Measurements from ENCODE around the gene SRD5A1. TPM values are rescaled to one million over a fixed set of nuclear protein-coding genes. Genes with fewer than 3 reads are reported as not detected.

Gene SRD5A1
- total RNA-seq, 1 donor from 2014 or later = 37.4 TPM

GRCh38 chr5:6678385-6678784 is 45.1 kb downstream of the SRD5A1 start:
- no peak for DNase-seq (ENCODE audit: low read depth)
- Histone ChIP-seq H3K4me3 (ENCODE audit: low read depth, low read length) (no peak overlapping the region), H3K36me3 (ENCODE audit: control insufficient read depth, insufficient read depth, low read length) (no peaks in the 10 kb centered on the region), H3K27me3 (ENCODE audit: control insufficient read depth, insufficient read depth, low read length) (no peaks in the 10 kb centered on the region)
- TF ChIP-seq CTCF (IDR thresholded peaks at IDR 0.05; ENCODE audit: insufficient read depth, low read length, poor library complexity, severe bottlenecking) = no peak

GRCh38 chr5:6680922-6681321 is 47.7 kb downstream of the SRD5A1 start:
- H3K4me3 ChIP-seq (ENCODE audit: low read depth, low read length) = no peak overlapping the region
- H3K27me3 ChIP-seq (ENCODE audit: control insufficient read depth, insufficient read depth, low read length) = no peaks in the 10 kb centered on the region
- no peak for DNase-seq (ENCODE audit: low read depth)
- no peak for TF ChIP-seq CTCF (IDR thresholded peaks at IDR 0.05; ENCODE audit: insufficient read depth, low read length, poor library complexity, severe bottlenecking)
- H3K36me3 ChIP-seq (ENCODE audit: control insufficient read depth, insufficient read depth, low read length) = no peaks in the 10 kb centered on the region

GRCh38 chr5:6681682-6682081 is 48.4 kb downstream of the SRD5A1 start:
- H3K4me3 ChIP-seq (ENCODE audit: low read depth, low read length) = no peak overlapping the region
- TF ChIP-seq CTCF (IDR thresholded peaks at IDR 0.05; ENCODE audit: insufficient read depth, low read length, poor library complexity, severe bottlenecking) = no peak
- no peak for DNase-seq (ENCODE audit: low read depth)
- H3K36me3 ChIP-seq (ENCODE audit: control insufficient read depth, insufficient read depth, low read length) = no peaks in the 10 kb centered on the region
- H3K27me3 ChIP-seq (ENCODE audit: control insufficient read depth, insufficient read depth, low read length) = no peaks in the 10 kb centered on the region

- Histone ChIP-seq H3K4me3 (ENCODE audit: low read depth, low read length) (no peak overlapping the region), H3K36me3 (ENCODE audit: control insufficient read depth, insufficient read depth, low read length) (no peaks in the 10 kb centered on the region), H3K27me3 (ENCODE audit: control insufficient read depth, insufficient read depth, low read length) (no peaks in the 10 kb centered on the region)
- DNase-seq (ENCODE audit: low read depth) = no peak
- no peak for TF ChIP-seq CTCF (IDR thresholded peaks at IDR 0.05; ENCODE audit: insufficient read depth, low read length, poor library complexity, severe bottlenecking)
Measured at GRCh38 chr5:6682239-6682638, 49.0 kb downstream of the SRD5A1 start.

- Histone ChIP-seq H3K4me3 (ENCODE audit: low read depth, low read length) (no peak overlapping the region), H3K36me3 (ENCODE audit: control insufficient read depth, insufficient read depth, low read length) (no peaks in the 10 kb centered on the region), H3K27me3 (ENCODE audit: control insufficient read depth, insufficient read depth, low read length) (no peaks in the 10 kb centered on the region)
- DNase-seq (ENCODE audit: low read depth) = no peak
- no peak for TF ChIP-seq CTCF (IDR thresholded peaks at IDR 0.05; ENCODE audit: insufficient read depth, low read length, poor library complexity, severe bottlenecking)
Measured at GRCh38 chr5:6683241-6683640, 50.0 kb downstream of the SRD5A1 start.

GRCh38 chr5:6684075-6684474 is 50.8 kb downstream of the SRD5A1 start:
- Histone ChIP-seq H3K4me3 (ENCODE audit: low read depth, low read length) (no peak overlapping the region), H3K27me3 (ENCODE audit: control insufficient read depth, insufficient read depth, low read length) (no peaks in the 10 kb centered on the region), H3K36me3 (ENCODE audit: control insufficient read depth, insufficient read depth, low read length) (no peaks in the 10 kb centered on the region)
- no peak for TF ChIP-seq CTCF (IDR thresholded peaks at IDR 0.05; ENCODE audit: insufficient read depth, low read length, poor library complexity, severe bottlenecking)
- DNase-seq (ENCODE audit: low read depth) = no peak

All from kidney epithelial cell (primary cell).